ENCODE results near the gene CLASP1. TPM values are rescaled to one million over a fixed set of nuclear protein-coding genes. Genes with fewer than 3 reads are reported as not detected.
"Not testable (repeated sequence)": the region's sequence is repeated elsewhere in the genome, so short reads cannot be mapped to it uniquely, and the experiment has no call there.

CLASP1 gene
- total RNA-seq, 6 experiments from 2014 or later: 19.7 to 32.4 (median 24.1) TPM

GRCh38 chr2:121303531-121304263, 345.6 kb downstream of the CLASP1 start:
- Histone ChIP-seq H3K4me3 (no peak overlapping the region), H3K27ac (no peak overlapping the region), H3K4me1 (no peaks in the 10 kb centered on the region), H3K27me3 (no peaks in the 10 kb centered on the region), H3K9me3 (no peaks in the 10 kb centered on the region), H3K36me3 (no peaks in the 10 kb centered on the region)
- DNase-seq: peak in 1 of 3 donors; percentile 23
- TF ChIP-seq CTCF (IDR thresholded peaks at IDR 0.05) (no peak), POLR2A (IDR thresholded peaks at IDR 0.05) (no peak)
- ATAC-seq: no peak
- intact Hi-C loops (cut with DNase I): no loop called here
- 20% methylated on average over 1 of the region's 2 CpGs for WGBS (ENCODE audit: insufficient coverage, low coverage, low lambda C conversion rate, missing lambda C conversion rate)

DNA sequence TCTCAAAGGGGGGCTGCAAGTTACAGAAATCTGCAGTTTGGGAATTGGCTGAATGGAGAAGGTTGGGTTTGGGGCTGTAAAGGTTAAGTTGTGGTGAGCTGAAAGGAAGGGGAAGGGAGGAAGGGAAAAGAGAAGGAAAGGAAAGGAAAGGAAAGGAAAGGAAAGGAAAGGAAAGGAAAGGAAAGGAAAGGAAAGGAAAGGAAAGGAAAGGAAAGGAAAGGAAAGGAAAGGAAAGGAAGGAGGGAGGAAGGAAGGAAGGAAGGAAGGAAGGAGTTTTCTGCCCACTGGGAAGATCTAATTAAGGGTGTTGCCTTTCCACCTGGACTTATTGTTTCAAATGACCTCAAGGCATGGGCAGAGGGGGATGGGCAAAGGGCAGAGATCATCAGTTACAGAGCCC, 348.1 kb downstream of the CLASP1 start:
- intact Hi-C loops (cut with DNase I); H3K27me3 ChIP-seq; H3K4me3 ChIP-seq; H3K36me3 ChIP-seq; ATAC-seq; H3K27ac ChIP-seq; H3K9me3 ChIP-seq; H3K4me1 ChIP-seq: not testable (repeated sequence)
- DNase-seq: peak in 1 of 3 donors; percentile 6

DNA sequence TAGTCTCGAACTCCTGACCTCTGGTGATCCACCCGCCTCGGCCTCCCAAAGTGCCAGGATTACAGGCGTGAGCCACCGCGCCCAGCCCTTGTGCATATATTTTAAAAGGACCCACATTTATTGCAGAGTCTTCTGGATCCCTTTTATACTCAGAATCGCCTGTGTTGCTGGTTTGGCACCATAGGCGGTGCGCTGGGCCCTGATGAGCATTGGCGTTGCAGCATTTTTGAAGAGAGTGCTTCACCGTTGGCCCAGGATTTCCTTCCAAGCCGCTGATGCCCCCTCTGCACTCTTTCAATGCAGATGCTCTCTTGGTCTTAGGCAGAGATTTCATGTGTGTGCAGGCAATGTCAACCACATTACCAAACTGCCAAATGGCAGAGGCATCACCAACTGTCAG, 350.8 kb downstream of the CLASP1 start:
- 83% methylated on average over 10 of the region's 12 CpGs for WGBS (ENCODE audit: insufficient coverage, low coverage, low lambda C conversion rate, missing lambda C conversion rate)
- peak in 1 of 3 donors; percentile 21 for DNase-seq
- no peaks in the 10 kb centered on the region for H3K4me1 ChIP-seq
- no peaks in the 10 kb centered on the region for H3K27me3 ChIP-seq
- intact Hi-C loops (cut with DNase I): no loop called here
- H3K27ac ChIP-seq: no peak overlapping the region
- H3K36me3 ChIP-seq: no peaks in the 10 kb centered on the region
- H3K4me3 ChIP-seq: no peak overlapping the region
- TF ChIP-seq CTCF (IDR thresholded peaks at IDR 0.05): no peak
- no peak for TF ChIP-seq POLR2A (IDR thresholded peaks at IDR 0.05)
- no peaks in the 10 kb centered on the region for H3K9me3 ChIP-seq
- ATAC-seq: no peak

DNA sequence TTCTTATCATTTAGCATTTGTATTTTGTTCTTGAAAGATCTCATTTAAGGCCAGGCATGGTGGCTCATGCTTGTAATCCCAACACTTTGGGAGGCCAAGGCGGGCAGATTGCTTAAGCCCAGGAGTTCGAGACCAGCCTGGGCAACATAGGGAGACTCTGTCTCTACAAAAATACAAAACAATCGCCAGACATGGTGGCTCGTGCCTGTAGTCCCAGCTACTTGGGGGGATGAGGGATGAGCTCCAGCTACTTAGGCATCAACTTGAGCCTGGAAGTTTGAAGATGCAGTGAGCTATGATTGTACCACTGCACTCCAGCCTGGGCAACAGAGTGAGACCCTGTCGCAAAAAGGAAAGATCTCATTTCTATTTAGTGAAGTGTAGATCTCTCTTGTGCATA, 351.4 kb downstream of the CLASP1 start:
- H3K9me3 ChIP-seq; H3K27ac ChIP-seq; H3K4me1 ChIP-seq; ATAC-seq; intact Hi-C loops (cut with DNase I); H3K36me3 ChIP-seq; H3K4me3 ChIP-seq; H3K27me3 ChIP-seq: not testable (repeated sequence)
- 70% methylated on average over 5 of the region's 5 CpGs for WGBS (ENCODE audit: insufficient coverage, low coverage, low lambda C conversion rate, missing lambda C conversion rate)
- DNase-seq: peak in 1 of 3 donors; percentile 1

GRCh38 chr2:121297217-121297830, 351.9 kb downstream of the CLASP1 start:
- H3K4me1 ChIP-seq: no peaks in the 10 kb centered on the region
- ATAC-seq (peak; percentile 63 to 85 (median 84)), DNase-seq (peak in 2 of 3 donors; percentile 33 to 34)
- peak; percentile 38 to 59 (median 56) for TF ChIP-seq CTCF (IDR thresholded peaks at IDR 0.05)
- TF ChIP-seq POLR2A (IDR thresholded peaks at IDR 0.05): no peak
- WGBS (ENCODE audit: insufficient coverage, low coverage, low lambda C conversion rate, missing lambda C conversion rate): 42% methylated on average over 9 of the region's 9 CpGs
- no peak overlapping the region for H3K4me3 ChIP-seq
- intact Hi-C loops (cut with DNase I): no loop called here
- no peaks in the 10 kb centered on the region for H3K27me3 ChIP-seq
- H3K9me3 ChIP-seq: no peaks in the 10 kb centered on the region
- no peak overlapping the region for H3K27ac ChIP-seq
- H3K36me3 ChIP-seq: no peaks in the 10 kb centered on the region
